SK-N-SH treated with all-trans-retinoic acid at 6 μM for 48 hours (cell line): Measurements from ENCODE around the gene PRRG4.

Source experiments
- ATAC-seq: fragments of 200-7000 bp; cut with Tn5 transposase; 3 replicates; pipeline ENCODE4 v1.9.1; 2020; ENCODE audit warnings: mild to moderate bottlenecking, moderate library complexity
- ARNTL ChIP-seq: fragments of 450-650 bp; formaldehyde crosslinking; IDR thresholded peaks from 2 replicates; pipeline ENCODE4 v1.5.0; 2020; ENCODE audit warnings: low read depth, mild to moderate bottlenecking, moderate library complexity, borderline replicate concordance
- BACH2 ChIP-seq: fragments of 250-450 bp; sonication (Bioruptor Pico); IDR thresholded peaks from 2 replicates; pipeline ENCODE4 v1.9.0; 2021; ENCODE audit warnings: mild to moderate bottlenecking, borderline replicate concordance
- CREB5 ChIP-seq: fragments of 250-450 bp; sonication (Bioruptor Pico); IDR thresholded peaks from 2 replicates; pipeline ENCODE4 v1.5.1; 2020; ENCODE audit warnings: low read depth, mild to moderate bottlenecking, moderate library complexity
- CSDC2 ChIP-seq: fragments of 250-450 bp; sonication (Bioruptor Pico); IDR thresholded peaks from 2 replicates; pipeline ENCODE4 v1.5.0; 2020; ENCODE audit warnings: mild to moderate bottlenecking, moderate library complexity
- CSRNP3 ChIP-seq: fragments of 250-450 bp; sonication (Bioruptor Pico); IDR thresholded peaks from 2 replicates; pipeline ENCODE4 v1.5.1; 2021; ENCODE audit warnings: mild to moderate bottlenecking, moderate library complexity
- ESRRG ChIP-seq: fragments of 250-450 bp; sonication (Bioruptor Pico); IDR thresholded peaks from 2 replicates; pipeline ENCODE4 v1.6.1; 2021; ENCODE audit warnings: mild to moderate bottlenecking
- GLIS3 ChIP-seq: fragments of 250-450 bp; sonication (Bioruptor Pico); IDR thresholded peaks from 2 replicates; pipeline ENCODE4 v1.5.0; 2020; ENCODE audit warnings: mild to moderate bottlenecking, moderate library complexity
- ISL1 ChIP-seq: fragments of 250-450 bp; sonication (Bioruptor Pico); IDR thresholded peaks from 2 replicates; pipeline ENCODE4 v2.1.2; 2022; ENCODE audit warnings: mild to moderate bottlenecking, moderate library complexity
- OSR1 ChIP-seq: fragments of 250-450 bp; sonication (Bioruptor Pico); IDR thresholded peaks from 2 replicates; pipeline ENCODE4 v1.8.0; 2022; ENCODE audit warnings: moderate library complexity, mild to moderate bottlenecking, inconsistent platforms
- PATZ1 ChIP-seq: fragments of 250-450 bp; sonication (Bioruptor Pico); IDR thresholded peaks from 2 replicates; pipeline ENCODE4 v1.8.0; 2020; ENCODE audit warnings: mild to moderate bottlenecking, moderate library complexity, borderline replicate concordance
- POU6F1 ChIP-seq: fragments of 250-450 bp; sonication (Bioruptor Pico); IDR thresholded peaks from 2 replicates; pipeline ENCODE4 v1.8.0; 2021; ENCODE audit warnings: low read depth, mild to moderate bottlenecking, moderate library complexity, borderline replicate concordance
- PPARA ChIP-seq: fragments of 250-450 bp; sonication (Bioruptor Pico); IDR thresholded peaks from 2 replicates; pipeline ENCODE4 v1.5.0; 2020; ENCODE audit warnings: mild to moderate bottlenecking, borderline replicate concordance
- TCF4 ChIP-seq: fragments of 250-450 bp; sonication (Bioruptor Pico); IDR thresholded peaks from 2 replicates; pipeline ENCODE4 v1.8.0; 2021; ENCODE audit warnings: mild to moderate bottlenecking, moderate library complexity, borderline replicate concordance
- TOX ChIP-seq: fragments of 250-450 bp; sonication (Bioruptor Pico); IDR thresholded peaks from 2 replicates; pipeline ENCODE4 v1.8.0; 2021; ENCODE audit warnings: mild to moderate bottlenecking, moderate library complexity, borderline replicate concordance
- TSHZ2 ChIP-seq: fragments of 250-450 bp; sonication (Bioruptor Pico); IDR thresholded peaks from 2 replicates; pipeline ENCODE4 v1.5.0; 2020; ENCODE audit warnings: mild to moderate bottlenecking, moderate library complexity
- ZC3H10 ChIP-seq: fragments of 250-450 bp; sonication (Bioruptor Pico); IDR thresholded peaks from 2 replicates; pipeline ENCODE4 v1.5.1; 2021; ENCODE audit warnings: mild to moderate bottlenecking, moderate library complexity
- ZFP30 ChIP-seq: fragments of 450-650 bp; formaldehyde crosslinking; IDR thresholded peaks from 2 replicates; pipeline ENCODE4 v1.5.0; 2022; ENCODE audit warnings: mild to moderate bottlenecking, moderate library complexity
- ZNF565 ChIP-seq: fragments of 450-650 bp; formaldehyde crosslinking; conservative IDR thresholded peaks from 2 replicates; pipeline ENCODE4 v1.5.0; 2020; ENCODE audit warnings: low read depth, mild to moderate bottlenecking, moderate library complexity
- ZNF70 ChIP-seq: fragments of 450-650 bp; formaldehyde crosslinking; IDR thresholded peaks from 2 replicates; pipeline ENCODE4 v1.5.0; 2020; ENCODE audit warnings: mild to moderate bottlenecking, moderate library complexity
- ZNF8 ChIP-seq: fragments of 450-650 bp; formaldehyde crosslinking; IDR thresholded peaks from 2 replicates; pipeline ENCODE4 v1.5.0; 2020; ENCODE audit warnings: mild to moderate bottlenecking, moderate library complexity

The PRRG4 gene

GRCh38 chr11:32826113-32826512 is 3.6 kb upstream of the PRRG4 start (continued):
- no peak for TF ChIP-seq CREB5 (CRISPR knock-in tag)
- no peak for TF ChIP-seq CSRNP3 (CRISPR knock-in tag)

- no peak for ATAC-seq
- no peak for TF ChIP-seq ZFP30 (CRISPR knock-in tag)
- TF ChIP-seq ARNTL, result no peak
- TF ChIP-seq TOX (CRISPR knock-in tag), result no peak
- TF ChIP-seq ZNF565 (CRISPR knock-in tag), result no peak
- TF ChIP-seq ZC3H10 (CRISPR knock-in tag), result no peak
- TF ChIP-seq PPARA, result no peak
- TF ChIP-seq POU6F1 (CRISPR knock-in tag), result no peak
- no peak for TF ChIP-seq TCF4 (CRISPR knock-in tag)
- no peak for TF ChIP-seq PATZ1 (CRISPR knock-in tag)
- TF ChIP-seq BACH2 (CRISPR knock-in tag), result no peak
- no peak for TF ChIP-seq CREB5 (CRISPR knock-in tag)
- TF ChIP-seq ZNF8 (CRISPR knock-in tag), result no peak
- TF ChIP-seq GLIS3 (CRISPR knock-in tag), result no peak
- no peak for TF ChIP-seq ZNF70 (CRISPR knock-in tag)
- no peak for TF ChIP-seq ESRRG (CRISPR knock-in tag)
- no peak for TF ChIP-seq OSR1 (CRISPR knock-in tag)
- no peak for TF ChIP-seq CSRNP3 (CRISPR knock-in tag)
These were observed 2.5 kb upstream of the PRRG4 start for GRCh38 chr11:32827276-32827675.

- ATAC-seq, result peak; percentile 25; the same call in 2 of the 3 replicates
- no peak for TF ChIP-seq CSRNP3 (CRISPR knock-in tag)
- no peak for TF ChIP-seq CSDC2 (CRISPR knock-in tag)
- TF ChIP-seq POU6F1 (CRISPR knock-in tag), result no peak
- no peak for TF ChIP-seq PATZ1 (CRISPR knock-in tag)
- TF ChIP-seq ISL1, result no peak
- no peak for TF ChIP-seq TSHZ2
- no peak for TF ChIP-seq BACH2 (CRISPR knock-in tag)
- TF ChIP-seq ZNF8 (CRISPR knock-in tag), result no peak
These were observed 509 bp upstream of the PRRG4 start for GRCh38 chr11:32829157-32829679.
